Immature natural killer cell (primary cell): ENCODE results near the gene CAMSAP1. TPM values are rescaled to one million over a fixed set of nuclear protein-coding genes. Genes with fewer than 3 reads are reported as not detected.

Experiments
- DNase-seq, 3 donors: peaks; one replicate each; pipeline ENCODE4 v3.0.0; 2022; ENCODE audit warnings: mixed read lengths in 1 of 3
- H3K27ac Mint-ChIP-seq, 6 donors: one replicate each; pipeline ENCODE4 v1.8.0; 2020; ENCODE audit warnings: mixed read lengths in 6 of 6, mild to moderate bottlenecking in 5 of 6, inconsistent platforms in 4 of 6, moderate library complexity in 3 of 6
- H3K27me3 Mint-ChIP-seq, 3 donors: one replicate each; pipeline ENCODE4 v1.8.0; 2020 to 2021; ENCODE audit warnings: low read depth in 3 of 3, mild to moderate bottlenecking in 3 of 3, mixed read lengths in 3 of 3, moderate library complexity in 3 of 3, inconsistent platforms in 1 of 3
- H3K36me3 Mint-ChIP-seq, 3 donors: one replicate each; pipeline ENCODE4 v1.8.0; 2020; ENCODE audit warnings: mixed read lengths in 3 of 3, inconsistent platforms in 2 of 3, mild to moderate bottlenecking in 2 of 3
- H3K4me1 Mint-ChIP-seq, 2 donors: one replicate each; pipeline ENCODE4 v1.8.0; 2020; ENCODE audit warnings: inconsistent platforms in 2 of 2, mild to moderate bottlenecking in 2 of 2, mixed read lengths in 2 of 2, moderate library complexity in 1 of 2
- H3K4me3 Mint-ChIP-seq, 5 donors: one replicate each; pipeline ENCODE4 v1.8.0; 2020; ENCODE audit warnings: mild to moderate bottlenecking in 5 of 5, mixed read lengths in 5 of 5, inconsistent platforms in 3 of 5, moderate library complexity in 3 of 5
- H3K9me3 Mint-ChIP-seq, 6 donors: one replicate each; pipeline ENCODE4 v1.8.0; 2020; ENCODE audit warnings: mild to moderate bottlenecking in 6 of 6, mixed read lengths in 6 of 6, inconsistent platforms in 4 of 6, moderate library complexity in 3 of 6
- polyA plus RNA-seq, 3 donors: library from polyadenylated mRNA; unstranded; fragments of 300-500 nt; fragmentation: Illumina TruSeq; gene quantifications; one replicate each; pipeline ENCODE4 v1.2.3, GENCODE V29; 2021

Gene CAMSAP1
- polyA plus RNA-seq, 3 donors from 2014 or later: 0.10 to 1.7 (median 1.1) TPM

GRCh38 chr9:135793221-135794056 is 113.9 kb downstream of the CAMSAP1 start:
- Mint-ChIP-seq H3K27ac (no peak overlapping the region), H3K4me1 (no peaks in the 10 kb centered on the region), H3K36me3 (no peaks in the 10 kb centered on the region), H3K27me3 (peaks cover 0 to 4% (median 2%) of the 10 kb centered on the region in 3 donors), H3K9me3 (no peaks in the 10 kb centered on the region), H3K4me3 (no peak overlapping the region)
- DNase-seq: no peak

- no peaks in the 10 kb centered on the region for H3K4me1 Mint-ChIP-seq
- no peaks in the 10 kb centered on the region for H3K9me3 Mint-ChIP-seq
- H3K27me3 Mint-ChIP-seq: peaks cover 0 to 4% (median 2%) of the 10 kb centered on the region in 3 donors
- H3K36me3 Mint-ChIP-seq: no peaks in the 10 kb centered on the region
- no peak overlapping the region for H3K27ac Mint-ChIP-seq
- no peak overlapping the region for H3K4me3 Mint-ChIP-seq
- DNase-seq: no peak
These were observed 114.8 kb downstream of the CAMSAP1 start for GRCh38 chr9:135792268-135793128.

- no peaks in the 10 kb centered on the region for H3K9me3 Mint-ChIP-seq
- no peak overlapping the region for H3K4me3 Mint-ChIP-seq
- H3K4me1 Mint-ChIP-seq: no peaks in the 10 kb centered on the region
- DNase-seq: no peak
- no peak overlapping the region for H3K27ac Mint-ChIP-seq
- H3K36me3 Mint-ChIP-seq: no peaks in the 10 kb centered on the region
- peaks cover 0 to 4% (median 2%) of the 10 kb centered on the region in 3 donors for H3K27me3 Mint-ChIP-seq
These were observed 115.7 kb downstream of the CAMSAP1 start for GRCh38 chr9:135791431-135792267.

- DNase-seq: no peak
- Mint-ChIP-seq H3K4me3 (no peak overlapping the region), H3K27ac (no peak overlapping the region), H3K27me3 (peaks cover 0 to 4% (median under 1%) of the 10 kb centered on the region in 3 donors), H3K4me1 (no peaks in the 10 kb centered on the region), H3K36me3 (no peaks in the 10 kb centered on the region), H3K9me3 (no peaks in the 10 kb centered on the region)
These were observed 116.5 kb downstream of the CAMSAP1 start for GRCh38 chr9:135790850-135791249.

GRCh38 chr9:135790356-135790755 is 117.0 kb downstream of the CAMSAP1 start:
- Mint-ChIP-seq H3K4me1 (no peaks in the 10 kb centered on the region), H3K4me3 (no peak overlapping the region), H3K36me3 (no peaks in the 10 kb centered on the region), H3K27ac (no peak overlapping the region), H3K9me3 (no peaks in the 10 kb centered on the region), H3K27me3 (peaks cover 0 to 4% (median 0%) of the 10 kb centered on the region in 3 donors)
- DNase-seq: no peak

- Mint-ChIP-seq H3K4me3 (no peak overlapping the region), H3K27ac (no peak overlapping the region), H3K27me3 (peaks cover 0 to 2% (median 0%) of the 10 kb centered on the region in 3 donors), H3K36me3 (no peaks in the 10 kb centered on the region), H3K4me1 (no peaks in the 10 kb centered on the region), H3K9me3 (no peaks in the 10 kb centered on the region)
- DNase-seq: no peak
These were observed 117.5 kb downstream of the CAMSAP1 start for GRCh38 chr9:135789838-135790291.

- Mint-ChIP-seq H3K4me1 (no peaks in the 10 kb centered on the region), H3K27ac (no peak overlapping the region), H3K4me3 (no peak overlapping the region), H3K27me3 (no peaks in the 10 kb centered on the region), H3K9me3 (no peaks in the 10 kb centered on the region), H3K36me3 (no peaks in the 10 kb centered on the region)
- no peak for DNase-seq
These were observed 118.6 kb downstream of the CAMSAP1 start for GRCh38 chr9:135788576-135789300.

GRCh38 chr9:135787776-135788575 is 119.4 kb downstream of the CAMSAP1 start:
- no peak overlapping the region for H3K4me3 Mint-ChIP-seq
- no peaks in the 10 kb centered on the region for H3K9me3 Mint-ChIP-seq
- H3K27ac Mint-ChIP-seq: peak overlapping the region in 1 of 6 donors; percentile 46
- peaks cover 0 to 3% (median 0%) of the 10 kb centered on the region in 3 donors for H3K27me3 Mint-ChIP-seq
- H3K4me1 Mint-ChIP-seq: no peaks in the 10 kb centered on the region
- H3K36me3 Mint-ChIP-seq: no peaks in the 10 kb centered on the region
- DNase-seq: no peak

- Mint-ChIP-seq H3K27me3 (peaks cover 0 to 3% (median 2%) of the 10 kb centered on the region in 3 donors), H3K36me3 (no peaks in the 10 kb centered on the region), H3K9me3 (no peaks in the 10 kb centered on the region), H3K27ac (no peak overlapping the region), H3K4me3 (no peak overlapping the region), H3K4me1 (no peaks in the 10 kb centered on the region)
- no peak for DNase-seq
These were observed 120.0 kb downstream of the CAMSAP1 start for GRCh38 chr9:135787317-135787716.

GRCh38 chr9:135786146-135786690 is 121.1 kb downstream of the CAMSAP1 start:
- H3K27me3 Mint-ChIP-seq: peaks cover 0 to 3% (median 2%) of the 10 kb centered on the region in 3 donors
- no peaks in the 10 kb centered on the region for H3K36me3 Mint-ChIP-seq
- no peaks in the 10 kb centered on the region for H3K9me3 Mint-ChIP-seq
- no peaks in the 10 kb centered on the region for H3K4me1 Mint-ChIP-seq
- no peak for DNase-seq
- H3K4me3 Mint-ChIP-seq: no peak overlapping the region
- H3K27ac Mint-ChIP-seq: no peak overlapping the region

GRCh38 chr9:135785013-135785575 is 122.3 kb downstream of the CAMSAP1 start:
- Mint-ChIP-seq H3K4me3 (no peak overlapping the region), H3K27me3 (peaks cover 0 to 3% (median 2%) of the 10 kb centered on the region in 3 donors), H3K4me1 (no peaks in the 10 kb centered on the region), H3K36me3 (no peaks in the 10 kb centered on the region), H3K9me3 (no peaks in the 10 kb centered on the region), H3K27ac (no peak overlapping the region)
- DNase-seq: no peak
